Fibroblast of skin of back (primary cell): ENCODE results near the gene TNFSF4.

Experiments
- DNase-seq: peaks from one replicate; pipeline ENCODE4 v3.0.0-alpha.2; 2013

The TNFSF4 gene

GRCh38 chr1:173210283-173210682, 3.2 kb upstream of the TNFSF4 start:
- no peak for DNase-seq

GRCh38 chr1:173208868-173209267, 1.7 kb upstream of the TNFSF4 start:
- DNase-seq, result no peak

GRCh38 chr1:173208146-173208545, 1.0 kb upstream of the TNFSF4 start:
- DNase-seq, result peak; percentile 72

GRCh38 chr1:173205146-173206051, 1.7 kb downstream of the TNFSF4 start:
- DNase-seq, result peak; percentile 33

GRCh38 chr1:173204693-173205092, 2.4 kb downstream of the TNFSF4 start:
- DNase-seq, result no peak

GRCh38 chr1:173202424-173203145, 4.5 kb downstream of the TNFSF4 start:
- DNase-seq, result peak; percentile 77

GRCh38 chr1:173201969-173202368, 5.2 kb downstream of the TNFSF4 start:
- no peak for DNase-seq

GRCh38 chr1:173195596-173196088, 11.5 kb downstream of the TNFSF4 start:
- no peak for DNase-seq

GRCh38 chr1:173193639-173194038, 13.5 kb downstream of the TNFSF4 start:
- peak; percentile 52 for DNase-seq

GRCh38 chr1:173191011-173191705, 16.0 kb downstream of the TNFSF4 start:
- no peak for DNase-seq

- peak; percentile 86 for DNase-seq
These were observed 16.8 kb downstream of the TNFSF4 start for GRCh38 chr1:173190101-173190936.

GRCh38 chr1:173187671-173188237, 19.4 kb downstream of the TNFSF4 start:
- DNase-seq, result no peak

- DNase-seq, result peak; percentile 39
These were observed 25.3 kb downstream of the TNFSF4 start for GRCh38 chr1:173181791-173182190.

- DNase-seq, result no peak
These were observed 30.9 kb downstream of the TNFSF4 start for GRCh38 chr1:173176246-173176645.

- DNase-seq, result no peak
These were observed 31.5 kb downstream of the TNFSF4 start for GRCh38 chr1:173175514-173176145.

- no peak for DNase-seq
These were observed 33.7 kb downstream of the TNFSF4 start for GRCh38 chr1:173173388-173173787.

GRCh38 chr1:173171152-173171551, 36.0 kb downstream of the TNFSF4 start:
- no peak for DNase-seq

- no peak for DNase-seq
These were observed 38.2 kb downstream of the TNFSF4 start for GRCh38 chr1:173168941-173169340.

GRCh38 chr1:173164686-173165085, 42.4 kb downstream of the TNFSF4 start:
- no peak for DNase-seq

GRCh38 chr1:173164178-173164577, 43.0 kb downstream of the TNFSF4 start:
- DNase-seq, result no peak

- DNase-seq, result no peak
These were observed 43.9 kb downstream of the TNFSF4 start for GRCh38 chr1:173163222-173163621.
